ENCODE data around the gene OBP2B. TPM values are rescaled to one million over a fixed set of nuclear protein-coding genes. Genes with fewer than 3 reads are reported as not detected.
"Not testable (repeated sequence)": the region's sequence is repeated elsewhere in the genome, so short reads cannot be mapped to it uniquely, and the experiment has no call there.

The OBP2B gene, protein sequence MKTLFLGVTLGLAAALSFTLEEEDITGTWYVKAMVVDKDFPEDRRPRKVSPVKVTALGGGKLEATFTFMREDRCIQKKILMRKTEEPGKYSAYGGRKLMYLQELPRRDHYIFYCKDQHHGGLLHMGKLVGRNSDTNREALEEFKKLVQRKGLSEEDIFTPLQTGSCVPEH
- not detected for total RNA-seq

DNA sequence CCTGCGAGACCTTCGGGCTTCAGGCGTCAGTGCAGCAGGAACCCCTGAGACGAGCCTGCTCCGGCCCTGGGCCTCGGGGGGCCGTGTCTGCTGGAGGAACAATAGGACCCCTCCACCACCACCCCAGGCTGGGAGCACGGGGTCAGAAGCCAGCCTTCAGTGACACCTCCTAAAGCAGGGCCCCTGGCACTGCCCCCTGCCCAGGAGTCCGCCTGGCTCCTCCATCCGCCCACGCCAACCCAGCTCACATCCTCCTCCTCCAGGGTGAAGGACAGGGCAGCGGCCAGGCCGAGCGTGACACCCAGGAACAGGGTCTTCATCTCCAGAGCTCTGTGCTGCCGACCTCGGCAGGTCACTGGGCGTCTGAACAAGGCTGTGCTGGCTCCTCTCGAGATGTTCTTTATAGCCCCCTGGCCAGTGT lies at the start of gene OBP2B:
Gene OBP2B (minus strand): TSS at position 371 of the 421 bp plus-strand sequence. CDS start 51 bp downstream, at position 320.
- H3K9me3 Mint-ChIP-seq; POLR2A ChIA-PET; DNase-seq; H3K4me1 Mint-ChIP-seq; H3K27ac Mint-ChIP-seq; H3K36me3 Mint-ChIP-seq (ENCODE audit: low read depth); H3K4me3 Mint-ChIP-seq; CTCF ChIA-PET: not testable (repeated sequence)
- H3K27me3 Mint-ChIP-seq: peaks cover 18% of the 10 kb centered on the region

DNA sequence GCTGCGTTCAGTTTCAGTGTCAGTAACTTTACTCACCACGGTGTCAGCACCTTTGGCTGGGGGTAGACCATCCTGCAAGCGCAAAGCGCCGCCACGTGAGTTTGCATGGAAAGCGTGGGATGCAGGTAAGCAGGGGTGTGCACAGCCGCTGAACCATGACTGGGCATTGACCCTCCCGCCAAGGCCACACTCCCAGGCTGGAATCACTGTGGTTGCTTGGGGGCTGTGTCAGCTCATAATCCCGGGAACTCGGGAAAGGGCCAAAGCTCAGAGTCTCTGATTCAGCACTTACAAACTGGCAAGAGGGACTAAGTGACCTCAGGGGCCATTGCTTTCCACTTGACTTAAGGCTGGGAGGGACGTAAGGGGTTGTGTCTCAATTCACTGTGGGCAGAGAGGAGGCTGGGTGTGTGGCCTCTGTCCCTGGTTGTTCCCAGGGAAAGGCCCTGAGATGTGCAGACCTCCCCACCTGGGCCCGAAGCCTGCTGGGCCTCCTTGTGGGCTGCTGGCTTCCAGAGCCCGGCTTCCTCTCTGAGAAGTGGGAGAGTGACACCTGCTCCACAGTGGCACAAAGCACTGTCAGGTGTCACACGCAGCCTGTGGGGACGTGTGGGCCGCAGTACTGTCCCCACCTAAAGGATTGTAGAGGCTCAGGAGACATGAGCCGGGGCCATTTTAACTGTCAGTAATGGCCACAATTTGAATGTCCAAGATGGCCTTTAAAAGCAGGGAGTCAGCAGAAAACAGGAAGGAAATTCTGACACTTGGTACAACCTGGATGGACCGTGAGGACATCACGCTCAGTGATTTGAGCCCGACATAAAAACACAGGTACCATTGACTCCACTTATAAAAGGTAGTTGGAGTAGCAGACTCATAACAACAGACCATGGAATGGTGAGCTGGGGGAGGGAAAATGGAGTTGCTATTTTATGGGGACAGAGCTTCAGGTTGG lies 49.3 kb upstream of the OBP2B start:
- CTCF ChIA-PET: no interaction called here
- no peak for DNase-seq
- Mint-ChIP-seq H3K4me1 (no peaks in the 10 kb centered on the region), H3K9me3 (no peaks in the 10 kb centered on the region), H3K27ac (no peak overlapping the region), H3K27me3 (peaks cover 11% of the 10 kb centered on the region), H3K4me3 (no peak overlapping the region), H3K36me3 (ENCODE audit: low read depth) (no peaks in the 10 kb centered on the region)
- POLR2A ChIA-PET: no interaction called here

DNA sequence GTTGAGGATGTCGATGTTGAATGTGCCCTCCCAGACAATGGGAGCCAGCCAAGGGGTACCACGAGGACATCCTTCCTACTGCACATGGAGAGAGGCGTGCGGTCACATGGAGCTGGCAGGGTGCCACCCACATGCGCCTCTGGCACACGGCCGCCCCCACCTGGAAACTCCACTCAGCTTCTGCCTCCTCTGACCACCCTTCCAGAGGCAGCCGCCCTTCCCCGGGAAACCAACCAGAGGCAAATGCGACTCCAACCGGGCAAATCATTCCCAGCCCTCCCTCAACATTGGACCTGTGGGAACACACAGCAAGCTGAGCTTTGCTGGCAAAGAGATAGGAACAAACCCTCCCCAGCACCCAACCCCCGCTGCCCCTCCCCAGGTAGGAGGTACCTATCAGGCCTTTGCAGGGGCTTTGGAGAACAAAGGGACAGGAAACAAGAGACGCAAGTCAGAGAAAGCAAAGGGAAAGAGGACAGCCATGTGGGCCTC lies 48.5 kb upstream of the OBP2B start:
- Mint-ChIP-seq H3K9me3 (no peaks in the 10 kb centered on the region), H3K36me3 (ENCODE audit: low read depth) (no peaks in the 10 kb centered on the region), H3K27me3 (peaks cover 16% of the 10 kb centered on the region), H3K27ac (no peak overlapping the region), H3K4me3 (no peak overlapping the region), H3K4me1 (peaks cover 2% of the 10 kb centered on the region)
- POLR2A ChIA-PET: no interaction called here
- CTCF ChIA-PET: interaction anchor here (0.6 kb wide), 1 partner anchor 72 kb away, joined by 3 read pairs; no protein-coding TSS in a partner anchor
- no peak for DNase-seq

DNA sequence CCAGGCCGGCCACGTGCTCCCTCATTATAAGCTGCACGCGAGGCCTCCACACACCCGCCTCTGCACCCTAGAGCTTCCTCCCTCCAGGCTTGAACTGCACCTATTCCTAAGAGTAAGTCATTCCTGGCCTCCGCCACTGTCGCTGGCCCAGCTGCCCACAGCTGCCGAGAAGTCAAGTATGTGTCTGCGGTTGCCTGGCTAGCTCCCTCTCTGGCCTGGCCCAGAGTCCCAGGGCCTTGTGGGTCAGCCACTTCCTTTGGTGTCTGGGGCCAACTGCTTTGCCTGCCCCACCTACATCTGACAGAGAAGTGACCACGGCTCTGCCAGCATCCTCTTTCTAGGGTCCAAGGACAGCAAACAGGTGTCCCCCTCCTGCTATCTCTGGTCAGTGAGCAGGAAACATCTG lies 47.6 kb upstream of the OBP2B start:
- POLR2A ChIA-PET: no interaction called here
- no peak overlapping the region for H3K27ac Mint-ChIP-seq
- H3K9me3 Mint-ChIP-seq: no peaks in the 10 kb centered on the region
- H3K4me3 Mint-ChIP-seq: no peak overlapping the region
- peaks cover 2% of the 10 kb centered on the region for H3K4me1 Mint-ChIP-seq
- CTCF ChIA-PET: no interaction called here
- H3K36me3 Mint-ChIP-seq (ENCODE audit: low read depth): no peaks in the 10 kb centered on the region
- DNase-seq: no peak
- peaks cover 16% of the 10 kb centered on the region for H3K27me3 Mint-ChIP-seq

DNA sequence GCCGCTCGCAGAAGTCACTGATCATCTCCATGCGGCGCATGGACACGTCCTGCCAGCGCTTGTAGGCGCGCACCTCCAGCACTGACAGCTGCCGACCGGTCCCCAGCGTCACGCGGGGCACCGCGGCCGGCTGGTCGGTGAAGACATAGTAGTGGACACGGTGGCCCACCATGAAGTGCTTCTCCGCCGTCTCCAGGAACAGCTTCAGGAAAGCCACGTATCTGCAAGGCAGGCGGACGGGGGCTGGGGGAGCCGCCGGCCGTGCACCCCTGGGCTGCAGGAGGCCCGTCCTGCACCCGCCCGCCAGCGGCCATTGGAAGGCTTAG lies 47.0 kb upstream of the OBP2B start:
- DNase-seq: no peak
- H3K4me1 Mint-ChIP-seq: peaks cover 2% of the 10 kb centered on the region
- no peaks in the 10 kb centered on the region for H3K9me3 Mint-ChIP-seq
- no peak overlapping the region for H3K27ac Mint-ChIP-seq
- POLR2A ChIA-PET: no interaction called here
- H3K4me3 Mint-ChIP-seq: no peak overlapping the region
- H3K27me3 Mint-ChIP-seq: peaks cover 16% of the 10 kb centered on the region
- CTCF ChIA-PET: no interaction called here
- H3K36me3 Mint-ChIP-seq (ENCODE audit: low read depth): no peaks in the 10 kb centered on the region

DNA sequence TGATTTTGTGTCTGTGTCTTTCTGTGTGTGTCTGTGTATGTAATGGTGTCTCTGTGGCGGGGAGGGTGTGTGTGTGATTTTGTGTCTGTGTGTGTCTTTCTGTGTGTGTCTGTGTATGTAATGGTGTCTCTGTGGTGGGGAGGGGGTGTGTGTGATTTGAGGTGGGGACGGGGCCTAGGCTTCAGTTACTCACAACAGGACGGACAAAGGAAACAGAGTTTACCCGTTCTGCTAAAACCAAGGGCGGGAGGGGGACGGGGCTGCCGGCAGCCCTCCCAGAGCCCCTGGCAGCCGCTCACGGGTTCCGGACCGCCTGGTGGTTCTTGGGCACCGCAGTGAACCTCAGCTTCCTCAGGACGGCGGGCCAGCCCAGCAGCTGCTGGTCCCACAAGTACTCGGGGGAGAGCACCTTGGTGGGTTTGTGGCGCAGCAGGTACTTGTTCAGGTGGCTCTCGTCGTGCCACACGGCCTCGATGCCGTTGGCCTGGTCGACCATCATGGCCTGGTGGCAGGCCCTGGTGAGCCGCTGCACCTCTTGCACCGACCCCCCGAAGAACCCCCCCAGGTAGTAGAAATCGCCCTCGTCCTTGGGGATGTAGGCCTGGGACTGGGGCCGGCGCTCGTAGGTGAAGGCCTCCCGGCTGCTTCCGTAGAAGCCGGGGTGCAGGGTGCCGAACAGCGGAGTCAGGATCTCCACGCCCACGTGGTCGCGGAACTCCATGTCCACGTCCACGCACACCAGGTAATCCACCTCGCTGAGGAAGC lies 46.5 kb upstream of the OBP2B start:
- H3K27ac Mint-ChIP-seq: no peak overlapping the region
- no peak for DNase-seq
- no peak overlapping the region for H3K4me3 Mint-ChIP-seq
- H3K9me3 Mint-ChIP-seq: no peaks in the 10 kb centered on the region
- no peaks in the 10 kb centered on the region for H3K36me3 Mint-ChIP-seq (ENCODE audit: low read depth)
- POLR2A ChIA-PET: no interaction called here
- H3K27me3 Mint-ChIP-seq: peaks cover 18% of the 10 kb centered on the region
- CTCF ChIA-PET: no interaction called here
- peaks cover 2% of the 10 kb centered on the region for H3K4me1 Mint-ChIP-seq

DNA sequence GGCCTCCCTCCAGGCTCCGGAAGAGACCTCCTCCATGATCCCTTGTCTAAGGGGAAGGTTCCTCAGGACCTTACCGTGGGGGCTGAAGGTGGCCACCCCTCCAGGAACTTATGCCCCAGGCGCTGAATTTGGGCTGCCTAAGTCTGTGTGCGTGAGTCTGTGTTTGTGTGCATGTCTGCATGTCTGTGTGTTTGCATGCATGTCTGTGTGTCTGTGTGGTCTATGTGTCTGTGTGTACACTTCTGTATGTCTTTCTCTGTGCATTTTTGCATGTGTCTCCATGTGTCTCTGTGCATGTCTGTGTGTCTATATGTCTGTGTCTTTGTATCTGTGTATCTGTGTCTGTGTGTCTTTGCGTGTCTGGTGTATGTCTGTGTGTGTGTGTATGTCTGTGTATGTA lies 45.4 kb upstream of the OBP2B start:
- POLR2A ChIA-PET: no interaction called here
- H3K4me3 Mint-ChIP-seq: no peak overlapping the region
- H3K27ac Mint-ChIP-seq: no peak overlapping the region
- no peaks in the 10 kb centered on the region for H3K36me3 Mint-ChIP-seq (ENCODE audit: low read depth)
- CTCF ChIA-PET: no interaction called here
- H3K4me1 Mint-ChIP-seq: peaks cover 2% of the 10 kb centered on the region
- H3K9me3 Mint-ChIP-seq: no peaks in the 10 kb centered on the region
- H3K27me3 Mint-ChIP-seq: peaks cover 26% of the 10 kb centered on the region
- no peak for DNase-seq

DNA sequence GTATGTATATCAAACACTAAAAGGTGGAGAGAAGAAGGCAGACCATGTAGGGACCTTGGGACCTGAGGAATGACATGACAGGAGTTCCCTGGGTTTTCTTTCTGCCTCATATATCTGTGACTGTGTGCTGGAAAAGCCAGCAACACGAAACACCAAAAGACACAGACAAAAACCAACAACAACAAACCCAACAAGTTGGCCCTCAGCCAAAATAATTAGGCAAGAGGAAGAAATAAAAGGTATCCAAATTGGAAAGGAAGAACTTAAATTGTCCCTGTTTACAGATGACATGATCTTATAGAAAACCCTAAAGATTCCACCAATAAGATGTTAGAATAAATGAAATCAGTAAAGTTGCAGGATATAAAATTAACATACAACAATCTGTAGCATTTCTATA lies 44.2 kb upstream of the OBP2B start:
- POLR2A ChIA-PET: interaction anchor here (0.9 kb wide), 1 partner anchor 94 kb away, joined by 3 read pairs; the partner anchor contains the start of gene MED22
- Mint-ChIP-seq H3K27ac (no peak overlapping the region), H3K4me3 (no peak overlapping the region), H3K9me3 (no peaks in the 10 kb centered on the region), H3K4me1 (peaks cover 2% of the 10 kb centered on the region), H3K36me3 (ENCODE audit: low read depth) (no peaks in the 10 kb centered on the region), H3K27me3 (peaks cover 28% of the 10 kb centered on the region)
- DNase-seq: no peak
- CTCF ChIA-PET: no interaction called here

DNA sequence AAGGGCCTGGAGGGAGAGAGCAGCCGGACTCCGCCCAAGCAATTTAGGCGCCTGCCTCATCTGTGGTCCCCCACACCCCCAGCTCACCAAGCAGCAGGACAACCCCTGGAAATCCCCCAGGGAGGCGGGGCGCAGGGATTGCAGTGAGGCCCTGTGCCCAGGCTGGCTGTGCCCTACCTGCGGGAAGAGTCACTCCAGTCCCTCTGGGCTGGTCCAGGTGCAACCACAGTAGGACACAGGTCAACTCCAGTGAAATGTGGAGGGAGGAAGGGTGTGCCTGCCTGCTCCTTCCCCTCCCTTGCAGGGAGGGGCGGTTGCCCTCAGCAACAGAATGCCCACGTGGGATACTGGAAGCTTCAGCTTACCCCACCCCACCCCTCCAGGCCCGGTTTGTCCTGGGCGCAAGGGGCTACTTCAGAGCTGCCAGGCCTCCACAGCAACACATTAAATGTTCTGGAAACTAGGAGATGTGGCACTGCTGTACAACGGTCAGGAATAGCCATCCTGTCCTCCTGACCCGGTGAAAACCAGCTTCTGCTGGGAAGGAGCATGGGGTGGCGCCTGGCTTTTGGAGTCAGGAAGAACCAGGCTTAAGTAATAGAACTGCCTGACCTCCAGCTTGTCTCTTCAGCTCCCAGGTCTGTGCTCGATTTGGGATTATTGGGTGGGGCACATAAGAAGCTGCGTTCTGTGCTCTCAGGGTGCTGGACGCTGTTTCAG lies 43.4 kb upstream of the OBP2B start:
- H3K27me3 Mint-ChIP-seq: peaks cover 27% of the 10 kb centered on the region
- H3K27ac Mint-ChIP-seq: no peak overlapping the region
- CTCF ChIA-PET: interaction anchor here (1.3 kb wide), 1 partner anchor 67 kb away, joined by 4 read pairs; no protein-coding TSS in a partner anchor
- peaks cover 2% of the 10 kb centered on the region for H3K4me1 Mint-ChIP-seq
- H3K4me3 Mint-ChIP-seq: no peak overlapping the region
- DNase-seq: no peak
- POLR2A ChIA-PET: interaction anchor here (0.9 kb wide), 1 partner anchor 95 kb away, joined by 3 read pairs; the partner anchor contains the start of gene MED22
- H3K9me3 Mint-ChIP-seq: no peaks in the 10 kb centered on the region
- no peaks in the 10 kb centered on the region for H3K36me3 Mint-ChIP-seq (ENCODE audit: low read depth)

DNA sequence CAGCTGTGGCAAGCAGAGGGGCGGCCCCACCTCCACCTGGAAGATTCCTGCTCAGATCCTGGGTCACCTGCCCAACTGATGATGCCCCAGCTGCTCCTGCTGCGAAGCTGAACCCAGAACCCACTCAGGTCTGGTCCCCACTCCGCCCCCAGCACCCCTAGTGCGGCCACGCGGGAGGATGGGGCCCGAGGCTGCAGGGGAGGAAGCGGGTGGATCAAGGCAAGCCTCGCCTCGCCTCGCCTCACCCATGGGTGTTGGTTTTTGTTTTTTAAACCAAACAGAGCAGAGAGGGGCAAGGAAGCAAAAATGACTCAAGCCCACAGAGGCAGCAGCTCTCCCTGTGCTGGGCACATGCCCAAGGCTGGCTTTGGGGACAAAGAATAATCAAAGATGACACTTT lies 42.7 kb upstream of the OBP2B start:
- ChIA-PET POLR2A (no interaction called here), CTCF (interaction anchor here (1.3 kb wide), 1 partner anchor 66 kb away, joined by 4 read pairs; no protein-coding TSS in a partner anchor)
- H3K4me1 Mint-ChIP-seq: peaks cover 2% of the 10 kb centered on the region
- no peak overlapping the region for H3K27ac Mint-ChIP-seq
- H3K4me3 Mint-ChIP-seq: no peak overlapping the region
- peaks cover 24% of the 10 kb centered on the region for H3K27me3 Mint-ChIP-seq
- no peaks in the 10 kb centered on the region for H3K36me3 Mint-ChIP-seq (ENCODE audit: low read depth)
- DNase-seq: no peak
- H3K9me3 Mint-ChIP-seq: no peaks in the 10 kb centered on the region

DNA sequence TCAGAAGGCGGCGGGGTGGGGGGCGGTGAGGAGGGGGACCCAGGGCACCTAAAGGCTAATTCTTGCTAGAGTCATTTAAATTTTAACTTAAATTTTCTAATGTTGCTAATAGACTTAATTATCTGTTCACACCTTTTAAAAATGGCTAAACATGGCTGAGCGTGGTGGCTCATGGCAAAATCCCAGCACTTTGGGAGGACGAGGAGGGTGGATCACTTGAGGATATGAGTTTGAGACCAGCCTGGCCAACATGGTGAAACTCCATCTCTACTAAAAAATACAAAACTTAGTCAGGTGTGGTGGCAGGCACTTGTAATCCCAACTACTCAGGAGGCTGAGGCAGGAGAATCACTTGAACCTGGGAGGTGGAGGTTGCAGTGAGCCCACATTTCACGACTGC lies 42.2 kb upstream of the OBP2B start:
- H3K4me3 Mint-ChIP-seq; DNase-seq; H3K27ac Mint-ChIP-seq; H3K4me1 Mint-ChIP-seq; H3K36me3 Mint-ChIP-seq (ENCODE audit: low read depth); H3K9me3 Mint-ChIP-seq; POLR2A ChIA-PET; CTCF ChIA-PET: not testable (repeated sequence)
- peaks cover 24% of the 10 kb centered on the region for H3K27me3 Mint-ChIP-seq

DNA sequence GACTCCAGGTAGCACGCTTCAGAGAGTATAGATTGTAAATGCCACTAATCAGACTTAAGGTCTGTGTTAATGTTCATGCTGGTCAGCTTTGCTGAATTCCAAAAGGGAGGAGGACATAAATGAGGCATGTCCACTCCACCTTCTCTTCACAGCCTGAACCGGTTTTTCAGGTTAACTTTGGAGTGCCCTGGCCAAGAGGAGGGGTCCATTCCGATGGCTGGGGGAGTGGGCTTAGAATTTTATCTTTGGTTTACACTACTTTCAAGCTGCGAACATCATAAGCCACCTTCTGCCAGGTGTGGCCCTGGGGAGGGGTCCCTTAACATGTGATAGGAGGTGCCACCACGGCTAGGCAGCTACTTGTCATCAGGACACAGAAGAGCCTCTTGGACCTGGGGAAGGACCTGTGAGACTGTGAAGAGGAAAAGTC lies 41.7 kb upstream of the OBP2B start:
- no peak for DNase-seq
- no peaks in the 10 kb centered on the region for H3K9me3 Mint-ChIP-seq
- POLR2A ChIA-PET: no interaction called here
- H3K27ac Mint-ChIP-seq: no peak overlapping the region
- CTCF ChIA-PET: no interaction called here
- peaks cover 2% of the 10 kb centered on the region for H3K4me1 Mint-ChIP-seq
- H3K4me3 Mint-ChIP-seq: no peak overlapping the region
- peaks cover 24% of the 10 kb centered on the region for H3K27me3 Mint-ChIP-seq
- H3K36me3 Mint-ChIP-seq (ENCODE audit: low read depth): no peaks in the 10 kb centered on the region

DNA sequence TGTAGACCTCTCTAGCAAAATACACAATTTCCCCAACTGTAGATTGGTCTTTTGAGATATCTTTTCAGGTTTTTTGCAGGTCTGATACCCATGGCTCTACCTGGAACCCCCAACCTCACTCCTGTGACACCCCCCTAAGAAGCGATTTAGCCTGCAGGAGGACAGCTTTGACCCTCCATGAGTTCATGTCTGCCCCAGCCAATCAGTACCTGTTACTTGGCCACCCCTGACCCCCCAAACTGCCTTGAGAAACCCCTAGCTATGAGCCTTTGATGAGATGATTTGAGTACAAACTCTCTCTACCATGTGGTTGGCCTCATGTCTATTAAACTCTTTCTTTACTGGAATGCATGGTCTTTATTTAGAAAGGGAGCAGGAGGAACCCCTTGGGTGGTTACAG lies 40.3 kb upstream of the OBP2B start:
- Mint-ChIP-seq H3K4me3 (no peak overlapping the region), H3K27me3 (peaks cover 24% of the 10 kb centered on the region), H3K4me1 (peaks cover 2% of the 10 kb centered on the region), H3K27ac (no peak overlapping the region), H3K9me3 (no peaks in the 10 kb centered on the region), H3K36me3 (ENCODE audit: low read depth) (no peaks in the 10 kb centered on the region)
- ChIA-PET POLR2A (no interaction called here), CTCF (no interaction called here)
- no peak for DNase-seq
